Neuronal stem cell (in vitro differentiated cells): ENCODE measurements around the gene SPDYE18.
"Not testable (repeated sequence)": the region's sequence is repeated elsewhere in the genome, so short reads cannot be mapped to it uniquely, and the experiment has no call there.

Experiments
- DNase-seq: peaks from one replicate; pipeline ENCODE4 v3.0.0-alpha.2; 2013; ENCODE audit warnings: low spot score
- H2AFZ ChIP-seq: one replicate; pipeline ENCODE4 v1.6.1; 2013; ENCODE audit warnings: mild to moderate bottlenecking, low read length, inconsistent platforms
- H2AK5ac ChIP-seq: 2 replicates; pipeline ENCODE4 v1.6.1; 2013; ENCODE audit warnings: low read depth, mild to moderate bottlenecking, inconsistent platforms, low read length, moderate library complexity, mixed read lengths
- H2BK120ac ChIP-seq: 2 replicates; pipeline ENCODE4 v1.6.1; 2013; ENCODE audit warnings: low read depth, mild to moderate bottlenecking, inconsistent platforms, low read length, moderate library complexity, mixed read lengths
- H2BK12ac ChIP-seq: one replicate; pipeline ENCODE4 v1.6.1; 2013; ENCODE audit warnings: low read length, inconsistent platforms
- H2BK15ac ChIP-seq: 2 replicates; pipeline ENCODE4 v1.6.1; 2013; ENCODE audit warnings: mild to moderate bottlenecking, low read length, inconsistent platforms, mixed read lengths
- H2BK5ac ChIP-seq: one replicate; pipeline ENCODE4 v1.6.1; 2013; ENCODE audit warnings: inconsistent platforms, mild to moderate bottlenecking, low read length, moderate library complexity
- H3K14ac ChIP-seq: one replicate; pipeline ENCODE4 v1.6.1; 2013; ENCODE audit warnings: low read length, inconsistent platforms
- H3K18ac ChIP-seq: 2 replicates; pipeline ENCODE4 v1.6.1; 2013; ENCODE audit warnings: low read length, inconsistent platforms
- H3K23ac ChIP-seq: 2 replicates; pipeline ENCODE4 v1.6.1; 2013; ENCODE audit warnings: low read depth, mild to moderate bottlenecking, mixed read lengths, low read length, inconsistent platforms; ENCODE audit not compliant: poor library complexity
- H3K27ac ChIP-seq: replicated peaks from 3 replicates; pipeline ENCODE4 v1.5.1; 2013; ENCODE audit warnings: low read length, inconsistent platforms
- H3K27me3 ChIP-seq, 3 experiments: 2 replicates each; pipeline ENCODE4 v1.6.1; 2013; ENCODE audit warnings: low read length in 3 of 3, mild to moderate bottlenecking in 2 of 3, inconsistent platforms in 1 of 3, low read depth in 1 of 3, mixed read lengths in 1 of 3, moderate library complexity in 1 of 3; ENCODE audit not compliant: control insufficient read depth in 3 of 3, insufficient read depth in 3 of 3
- H3K36me3 ChIP-seq, 2 donors: replicated peaks in 1 of 2; 2 replicates each; pipeline ENCODE4 v1.6.1; 2013; ENCODE audit warnings: low read length in 2 of 2; ENCODE audit not compliant: control insufficient read depth in 2 of 2, insufficient read depth in 2 of 2
- H3K4ac ChIP-seq: 2 replicates; pipeline ENCODE4 v1.6.1; 2013; ENCODE audit warnings: inconsistent platforms, mild to moderate bottlenecking, low read length, moderate library complexity
- H3K4me1 ChIP-seq, 2 donors: 1 replicate in 1 of 2; 2 replicates in 1 of 2; pipeline ENCODE4 v1.6.1; 2013; ENCODE audit warnings: low read length in 2 of 2, low read depth in 1 of 2; ENCODE audit not compliant: control insufficient read depth in 2 of 2, insufficient read depth in 1 of 2
- H3K4me2 ChIP-seq: one replicate; pipeline ENCODE4 v1.6.1; 2013; ENCODE audit warnings: mild to moderate bottlenecking, low read length, inconsistent platforms; ENCODE audit not compliant: insufficient read depth, poor library complexity, severe bottlenecking
- H3K4me3 ChIP-seq, 2 donors: 2 replicates each; pipeline ENCODE4 v1.5.1; 2013; ENCODE audit warnings: low read length in 2 of 2, mild to moderate bottlenecking in 2 of 2, inconsistent platforms in 1 of 2, moderate library complexity in 1 of 2
- H3K79me1 ChIP-seq: one replicate; pipeline ENCODE4 v1.6.1; 2013; ENCODE audit warnings: low read depth, mild to moderate bottlenecking, inconsistent platforms, low read length, moderate library complexity
- H3K9ac ChIP-seq: one replicate; pipeline ENCODE4 v1.6.1; 2013; ENCODE audit warnings: mild to moderate bottlenecking, low read depth, low read length, inconsistent platforms; ENCODE audit not compliant: poor library complexity
- H3K9me3 ChIP-seq, 2 donors: replicated peaks in 1 of 2; 2 replicates each; pipeline versions ENCODE3 to v1.6.1; 2013; ENCODE audit warnings: low read length in 2 of 2, mild to moderate bottlenecking in 2 of 2, inconsistent platforms in 1 of 2, low read depth in 1 of 2, mixed read lengths in 1 of 2, moderate library complexity in 1 of 2; ENCODE audit not compliant: control insufficient read depth in 2 of 2, insufficient read depth in 1 of 2
- H4K8ac ChIP-seq: one replicate; pipeline ENCODE4 v1.6.1; 2013; ENCODE audit warnings: low read depth, mild to moderate bottlenecking, inconsistent platforms, low read length, moderate library complexity
- H4K91ac ChIP-seq: one replicate; pipeline ENCODE4 v1.6.1; 2013; ENCODE audit warnings: low read length, low read depth, mild to moderate bottlenecking, inconsistent platforms; ENCODE audit not compliant: poor library complexity
- WGBS, 2 donors: extraction: QIAGEN DNeasy Blood & Tissue Kit; methylation state at CpG; one replicate each; pipeline ENCODE4 v1.1.7; 2013; ENCODE audit warnings: missing lambda C conversion rate in 2 of 2, mixed read lengths in 1 of 2; ENCODE audit not compliant: insufficient read length in 2 of 2, insufficient replicate concordance in 1 of 2; ENCODE audit errors: extremely low coverage in 2 of 2; 5-methylcytosine and 5-hydroxymethylcytosine counted together

Gene SPDYE18

GRCh38 chr7:77082192-77082591 is 19.8 kb upstream of the SPDYE18 start:
- H3K36me3 ChIP-seq = not testable (repeated sequence)
- no CpG with 5 or more reads among the region's 1 CpG for WGBS, 2 donors

GRCh38 chr7:77080236-77080635 is 17.9 kb upstream of the SPDYE18 start:
- not testable (repeated sequence) for H3K9me3 ChIP-seq, H2AK5ac ChIP-seq, H3K27ac ChIP-seq, H3K14ac ChIP-seq, H3K4ac ChIP-seq, DNase-seq, H3K79me1 ChIP-seq, H4K91ac ChIP-seq, H3K4me2 ChIP-seq, H2BK5ac ChIP-seq, H3K9ac ChIP-seq, H2BK12ac ChIP-seq, H4K8ac ChIP-seq, H3K27me3 ChIP-seq, H2BK15ac ChIP-seq, H3K18ac ChIP-seq, H3K4me1 ChIP-seq, H3K36me3 ChIP-seq, H2AFZ ChIP-seq, H3K4me3 ChIP-seq, H2BK120ac ChIP-seq, H3K23ac ChIP-seq
- whole genome bisulfite sequencing, 2 donors = no CpG with 5 or more reads among the region's 2 CpGs

More at GRCh38 chr7:77082192-77082591, 19.8 kb upstream of the SPDYE18 start:
- H3K4me1 ChIP-seq, H3K27me3 ChIP-seq, H3K9ac ChIP-seq, H3K4me3 ChIP-seq, H2BK15ac ChIP-seq, H3K79me1 ChIP-seq, DNase-seq, H2AK5ac ChIP-seq, H2BK5ac ChIP-seq, H4K8ac ChIP-seq, H2AFZ ChIP-seq, H3K4ac ChIP-seq, H3K27ac ChIP-seq, H2BK120ac ChIP-seq, H3K23ac ChIP-seq, H2BK12ac ChIP-seq, H3K18ac ChIP-seq, H3K4me2 ChIP-seq, H3K9me3 ChIP-seq, H3K14ac ChIP-seq, H4K91ac ChIP-seq: not testable (repeated sequence)

GRCh38 chr7:77079624-77080023 is 17.3 kb upstream of the SPDYE18 start:
- not testable (repeated sequence) for H2AK5ac ChIP-seq, H2BK5ac ChIP-seq, H3K4ac ChIP-seq, H2BK120ac ChIP-seq, H3K79me1 ChIP-seq, H4K8ac ChIP-seq, H3K27me3 ChIP-seq, H3K4me3 ChIP-seq, H3K9me3 ChIP-seq, H2BK12ac ChIP-seq, H2AFZ ChIP-seq, H3K14ac ChIP-seq, H3K9ac ChIP-seq, H3K36me3 ChIP-seq, H3K18ac ChIP-seq, H2BK15ac ChIP-seq, H3K23ac ChIP-seq, H3K4me2 ChIP-seq, DNase-seq, H3K4me1 ChIP-seq, H4K91ac ChIP-seq, H3K27ac ChIP-seq
- no CpG with 5 or more reads among the region's 5 CpGs for WGBS, 2 donors

GRCh38 chr7:77079112-77079511 is 16.8 kb upstream of the SPDYE18 start:
- H4K91ac ChIP-seq, H2BK12ac ChIP-seq, H2AK5ac ChIP-seq, H3K14ac ChIP-seq, H3K4me1 ChIP-seq, H2BK15ac ChIP-seq, H3K9me3 ChIP-seq, H2BK120ac ChIP-seq, DNase-seq, H3K27me3 ChIP-seq, H2BK5ac ChIP-seq, H3K4me2 ChIP-seq, H3K79me1 ChIP-seq, H4K8ac ChIP-seq, H3K36me3 ChIP-seq, H3K4ac ChIP-seq, H3K27ac ChIP-seq, H3K18ac ChIP-seq, H2AFZ ChIP-seq, H3K4me3 ChIP-seq, H3K23ac ChIP-seq, H3K9ac ChIP-seq: not testable (repeated sequence)
